Hepatocyte (in vitro differentiated cells): ENCODE results near the gene CPSF4.

ENCODE experiments used
- CTCF ChIP-seq: fragments of 200-600 bp; sonication (generic); IDR thresholded peaks from 2 replicates; pipeline ENCODE4 v1.5.1; 2016; ENCODE audit warnings: antibody characterized with exemption, mild to moderate bottlenecking; ENCODE audit not compliant: poor library complexity
- EZH2 ChIP-seq: fragments of 200-600 bp; sonication (generic); IDR thresholded peaks from 2 replicates; pipeline ENCODE4 v1.6.1; 2016; ENCODE audit warnings: antibody characterized with exemption, mild to moderate bottlenecking, borderline replicate concordance

- no peak for TF ChIP-seq CTCF
- TF ChIP-seq EZH2, result no peak
Observed at GRCh38 chr7:99406557-99406956, 32.2 kb upstream of the CPSF4 start.
